Hepatocyte (in vitro differentiated cells): Measurements from ENCODE around the gene MRPL16.

Experiments used
- CTCF ChIP-seq: fragments of 200-600 bp; sonication (generic); IDR thresholded peaks from 2 replicates; pipeline ENCODE4 v1.5.1; 2016; ENCODE audit warnings: antibody characterized with exemption, mild to moderate bottlenecking; ENCODE audit not compliant: poor library complexity
- EZH2 ChIP-seq: fragments of 200-600 bp; sonication (generic); IDR thresholded peaks from 2 replicates; pipeline ENCODE4 v1.6.1; 2016; ENCODE audit warnings: antibody characterized with exemption, mild to moderate bottlenecking, borderline replicate concordance

DNA sequence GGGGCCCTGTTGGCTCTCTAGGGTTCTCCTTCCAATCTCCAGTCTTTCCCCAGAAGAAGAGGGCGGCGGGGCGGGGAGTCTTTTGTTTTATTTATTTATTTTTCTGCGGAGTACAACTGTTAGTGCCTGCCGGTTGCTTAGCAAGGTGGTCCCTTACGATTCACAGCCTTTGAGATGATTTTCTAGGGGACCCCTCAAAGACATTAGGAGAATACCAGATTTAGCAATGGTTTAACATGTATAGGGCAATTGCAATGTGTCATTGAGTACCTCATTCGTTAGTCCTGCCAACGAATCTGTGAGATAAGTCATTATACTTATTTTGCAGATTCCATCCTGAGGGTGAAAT, 307 bp upstream of the MRPL16 start:
- TF ChIP-seq CTCF (no peak), EZH2 (no peak)
